CD4-positive, alpha-beta T cell treated with Interleukin-17A for 4 hours (primary cell): Measurements from ENCODE around the gene PKIG.

ENCODE experiments used
- DNase-seq: peaks from one replicate; pipeline ENCODE4 v3.0.0-alpha.2; 2020; ENCODE audit warnings: mixed read lengths

The PKIG gene

DNA sequence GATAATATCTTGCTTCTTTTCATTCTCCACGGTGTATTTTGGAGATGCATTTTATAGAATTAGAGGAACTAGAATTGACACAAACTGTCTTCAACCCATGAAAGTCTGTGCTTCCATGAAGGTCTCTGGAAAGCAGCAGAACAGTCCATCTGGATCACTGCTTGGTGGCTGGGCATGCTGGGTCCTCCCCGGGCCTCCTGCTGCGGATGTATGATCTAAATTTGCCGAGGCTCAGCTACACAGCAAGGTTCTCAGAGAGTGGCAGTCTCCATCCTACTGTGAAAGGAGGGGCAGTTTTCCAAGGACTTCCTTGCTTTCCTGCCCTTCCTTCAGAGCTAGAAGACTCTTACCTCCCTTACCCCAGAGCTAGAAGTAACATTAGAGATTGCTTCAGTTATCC, 15.1 kb downstream of the PKIG start:
- no peak for DNase-seq

DNA sequence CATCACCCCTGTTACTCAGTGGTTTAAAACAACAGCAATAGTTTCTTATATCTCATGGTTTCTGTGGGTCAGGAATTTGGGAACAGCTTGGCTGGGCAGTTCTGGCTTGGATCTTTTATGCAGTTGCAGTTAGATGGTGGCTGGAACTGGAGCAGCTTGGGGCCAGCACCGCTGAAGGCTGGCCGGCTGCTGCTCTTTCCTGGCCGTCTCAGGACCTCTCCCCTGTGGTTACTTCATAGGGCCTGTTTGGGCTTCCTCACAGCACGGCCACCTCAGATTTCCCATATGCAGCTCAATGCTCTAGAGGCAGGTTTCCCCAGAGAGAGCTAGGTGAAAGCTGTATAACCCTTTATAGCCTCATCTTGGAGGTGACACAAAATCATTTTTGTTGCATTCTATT, 15.6 kb downstream of the PKIG start:
- DNase-seq = no peak

DNA sequence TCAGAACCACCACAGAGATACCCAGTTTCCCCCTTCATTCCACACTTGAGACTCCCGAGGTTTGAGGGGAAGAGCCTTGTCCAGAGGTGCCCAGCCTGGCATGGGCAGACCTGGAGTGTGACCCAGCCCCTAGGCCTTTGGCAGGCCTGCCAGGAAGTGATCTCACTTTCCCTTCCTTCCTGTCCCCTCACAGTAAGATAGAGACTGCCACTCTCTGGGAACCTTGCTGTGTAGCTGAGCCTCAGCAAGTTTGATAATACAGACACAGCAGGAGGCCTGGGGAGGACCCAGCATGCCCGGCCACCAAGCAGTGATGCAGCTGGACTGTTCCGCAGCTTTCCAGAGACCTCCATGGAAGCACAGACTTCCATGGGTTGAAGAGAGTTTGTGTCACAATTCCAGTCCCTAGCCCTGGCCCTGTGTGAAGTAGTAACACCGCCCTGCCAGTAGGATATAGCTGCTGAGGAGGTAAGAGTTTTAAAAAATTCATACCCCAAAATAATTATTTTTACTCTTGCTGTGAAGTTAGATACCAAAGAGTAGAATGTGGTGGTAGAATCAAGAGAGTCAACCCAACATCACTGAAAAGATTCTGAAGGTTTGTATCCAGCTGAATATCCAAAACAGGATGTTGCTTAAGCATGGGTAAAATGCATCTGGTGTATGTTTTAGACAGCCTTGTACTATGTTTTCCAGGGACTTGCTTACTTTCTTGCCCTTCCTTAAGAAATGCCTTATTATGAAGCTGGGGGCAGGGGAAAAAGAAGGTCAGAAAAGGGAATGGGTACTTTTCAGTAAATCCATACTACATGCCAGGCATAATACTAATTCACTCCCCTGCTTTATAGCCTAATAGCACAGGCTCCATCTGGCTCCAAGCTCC, 16.3 kb downstream of the PKIG start:
- DNase-seq = peak; percentile 15

DNA sequence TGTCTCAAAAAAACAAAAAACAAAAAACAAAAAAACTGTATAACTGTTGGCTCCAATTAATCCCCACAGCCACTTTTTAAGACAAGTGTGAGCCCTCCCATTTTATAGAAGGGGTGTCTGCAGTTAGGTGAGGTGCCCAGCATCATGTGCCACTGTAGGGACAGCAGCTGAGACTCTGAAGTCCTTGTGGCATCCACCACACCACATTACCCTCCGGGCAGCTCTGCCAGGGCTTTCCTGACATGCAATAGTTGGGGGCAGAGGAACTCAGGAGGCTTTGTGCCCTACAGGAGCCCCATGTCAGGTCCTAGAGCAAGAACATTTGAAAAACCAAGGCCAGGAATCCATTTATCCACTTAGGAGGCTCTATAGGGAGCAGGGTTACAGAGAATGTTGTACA, 17.3 kb downstream of the PKIG start:
- no peak for DNase-seq

DNA sequence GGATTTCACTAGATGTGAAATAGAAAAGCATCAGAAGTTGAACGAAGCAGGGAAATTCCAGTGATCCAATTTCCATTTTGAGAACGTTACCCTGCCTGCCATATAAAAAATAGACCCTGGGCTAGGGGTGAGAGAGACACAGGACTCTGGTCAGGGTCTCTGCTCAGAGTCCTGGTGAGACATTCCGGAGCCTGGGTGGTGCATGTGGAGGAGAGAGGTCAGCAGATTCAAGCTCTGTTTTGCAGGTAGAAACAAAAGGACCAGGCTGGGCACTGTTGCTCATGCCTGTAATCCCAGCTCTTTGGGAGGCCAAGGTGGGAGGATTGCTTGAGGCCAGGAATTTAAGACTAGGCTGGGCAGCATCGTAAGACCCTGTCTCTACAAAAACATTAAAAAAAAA, 17.9 kb downstream of the PKIG start:
- DNase-seq = no peak

DNA sequence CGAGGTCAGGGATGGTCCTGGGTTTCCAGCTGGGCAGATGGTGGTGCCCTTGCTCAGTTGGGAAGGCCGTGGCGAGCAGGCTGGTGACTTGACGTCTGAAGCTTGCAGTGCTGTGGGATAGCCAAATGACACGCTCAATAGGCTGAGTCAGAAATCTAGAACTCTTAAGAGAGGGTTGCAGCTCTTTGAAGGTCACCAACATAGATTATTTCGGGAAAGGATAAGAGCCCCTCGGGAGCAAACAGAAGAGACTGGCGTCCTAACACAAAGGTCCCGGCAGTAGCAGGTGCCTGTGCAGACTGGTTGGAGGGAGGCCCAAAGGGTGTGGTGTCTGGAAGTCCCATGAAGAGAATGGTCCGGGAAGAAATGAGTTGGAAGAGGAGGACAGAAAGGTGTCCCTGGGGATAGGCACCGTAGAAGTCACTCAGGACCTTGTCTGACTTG, 18.4 kb downstream of the PKIG start:
- DNase-seq = no peak

DNA sequence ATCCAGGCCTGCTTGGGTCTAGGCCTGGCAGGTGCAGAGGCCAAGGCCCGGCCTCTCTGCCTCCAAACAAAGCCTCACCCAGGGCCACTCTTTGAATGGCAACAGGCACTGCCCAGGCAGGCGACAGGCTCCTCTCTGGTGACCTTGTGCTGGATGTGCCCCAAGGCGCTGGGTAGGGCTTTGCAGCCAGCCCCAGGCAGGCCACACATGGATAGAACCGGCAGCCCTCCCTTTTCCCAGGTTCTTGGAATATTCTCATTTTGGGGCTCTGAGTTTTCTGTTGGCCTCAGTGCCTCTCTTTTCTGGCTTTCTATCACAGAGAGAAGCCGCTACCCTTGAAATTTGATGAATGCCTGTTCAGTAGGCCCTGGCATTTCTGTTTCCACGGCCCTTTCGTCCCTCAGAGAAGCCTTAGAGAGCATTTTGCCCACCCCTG, 18.9 kb downstream of the PKIG start:
- DNase-seq = no peak

DNA sequence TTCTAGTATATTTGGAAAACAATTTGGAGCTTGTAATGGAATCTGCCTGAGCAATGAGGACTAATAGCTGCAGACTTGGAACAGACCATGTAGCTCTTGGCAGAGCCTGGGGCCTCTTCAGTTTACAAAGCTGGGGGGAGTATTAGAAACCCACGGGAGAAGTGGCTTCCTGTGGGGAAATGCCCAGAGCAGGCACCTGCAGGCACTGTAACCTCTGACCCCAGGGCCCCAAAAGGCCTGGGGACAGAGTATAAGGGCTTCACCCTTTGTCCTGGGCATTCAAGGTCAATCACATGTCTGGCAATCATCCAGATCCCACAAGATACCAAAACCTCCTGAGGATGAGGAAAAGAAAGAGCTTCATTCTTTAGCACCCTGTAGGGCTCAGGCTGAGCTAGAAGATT, 19.4 kb downstream of the PKIG start:
- no peak for DNase-seq

DNA sequence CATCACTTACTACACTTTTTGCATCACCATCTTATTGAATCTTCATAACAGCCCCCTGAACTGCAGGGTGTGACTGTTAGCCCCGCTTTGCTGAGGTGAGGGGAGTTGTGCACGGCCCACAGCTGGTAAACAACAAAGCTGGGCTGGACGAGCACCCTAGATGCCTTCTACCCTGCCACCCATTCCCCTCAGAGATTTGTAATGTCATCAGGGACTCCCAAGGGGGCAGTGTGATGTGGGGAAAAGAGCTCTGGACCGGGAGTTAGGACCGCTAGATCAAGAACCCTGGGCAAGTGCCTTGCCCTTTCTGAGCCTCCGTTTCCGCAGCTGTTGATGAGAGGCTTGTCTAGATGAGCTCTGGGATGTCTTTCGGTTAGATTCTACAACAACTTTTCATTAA, 20.9 kb downstream of the PKIG start:
- no peak for DNase-seq

DNA sequence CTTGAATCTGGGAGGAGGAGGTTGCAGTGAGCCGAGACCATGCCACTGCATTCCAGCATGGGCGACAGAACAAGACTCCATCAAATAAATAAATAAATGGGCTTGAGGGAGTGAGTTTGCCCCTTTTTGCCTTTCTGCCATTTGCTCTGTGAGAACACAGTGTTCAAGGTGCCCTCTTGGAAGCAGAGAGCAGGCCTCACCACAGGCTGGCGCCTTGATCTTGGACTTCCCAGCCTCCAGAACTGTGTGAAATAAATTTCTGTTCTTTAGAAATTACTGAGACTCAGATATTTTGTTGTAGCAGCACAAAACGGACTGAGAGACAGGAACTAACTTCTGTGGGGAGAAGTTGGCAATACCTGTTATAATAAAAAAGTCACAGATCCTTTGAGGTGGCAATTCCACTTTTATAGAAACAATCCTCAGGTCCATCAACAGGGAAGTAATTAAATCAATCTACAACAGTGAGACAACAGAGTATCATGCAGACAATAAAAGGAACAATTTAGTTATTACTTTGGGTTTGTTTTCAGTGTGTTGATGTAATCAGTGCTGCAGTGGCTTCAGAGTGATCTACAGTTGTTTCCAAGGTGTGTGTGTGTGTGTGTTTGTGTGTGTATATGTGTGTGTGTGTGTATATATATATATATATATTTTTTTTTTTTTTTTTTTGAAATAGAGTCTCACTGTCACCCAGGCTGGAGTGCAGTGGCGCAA, 24.5 kb downstream of the PKIG start:
- no peak for DNase-seq

DNA sequence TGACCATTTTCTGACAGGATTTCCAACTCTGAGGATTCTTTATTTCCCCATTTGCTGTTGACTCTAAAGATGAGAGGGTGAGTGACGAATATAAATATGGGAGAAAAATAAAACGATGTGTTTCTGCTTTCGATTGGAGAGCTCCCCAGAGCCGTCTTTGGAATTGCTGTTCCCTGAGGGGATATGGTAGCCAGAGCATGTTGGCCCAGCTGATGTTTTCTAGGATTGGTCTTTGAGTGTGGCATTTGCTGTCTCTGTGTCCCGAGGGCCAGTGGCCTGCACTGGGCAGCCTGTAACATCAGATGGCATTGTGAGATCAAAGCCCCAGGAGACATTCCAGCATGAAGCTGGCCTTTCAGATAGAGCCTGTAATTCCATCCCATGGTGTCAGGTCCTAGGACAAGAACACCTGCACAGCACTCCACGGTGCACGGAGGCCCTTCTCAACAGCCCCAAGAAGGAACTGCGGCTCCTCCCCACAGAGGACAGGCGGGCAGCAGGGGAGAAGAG, 26.7 kb downstream of the PKIG start:
- DNase-seq = no peak

DNA sequence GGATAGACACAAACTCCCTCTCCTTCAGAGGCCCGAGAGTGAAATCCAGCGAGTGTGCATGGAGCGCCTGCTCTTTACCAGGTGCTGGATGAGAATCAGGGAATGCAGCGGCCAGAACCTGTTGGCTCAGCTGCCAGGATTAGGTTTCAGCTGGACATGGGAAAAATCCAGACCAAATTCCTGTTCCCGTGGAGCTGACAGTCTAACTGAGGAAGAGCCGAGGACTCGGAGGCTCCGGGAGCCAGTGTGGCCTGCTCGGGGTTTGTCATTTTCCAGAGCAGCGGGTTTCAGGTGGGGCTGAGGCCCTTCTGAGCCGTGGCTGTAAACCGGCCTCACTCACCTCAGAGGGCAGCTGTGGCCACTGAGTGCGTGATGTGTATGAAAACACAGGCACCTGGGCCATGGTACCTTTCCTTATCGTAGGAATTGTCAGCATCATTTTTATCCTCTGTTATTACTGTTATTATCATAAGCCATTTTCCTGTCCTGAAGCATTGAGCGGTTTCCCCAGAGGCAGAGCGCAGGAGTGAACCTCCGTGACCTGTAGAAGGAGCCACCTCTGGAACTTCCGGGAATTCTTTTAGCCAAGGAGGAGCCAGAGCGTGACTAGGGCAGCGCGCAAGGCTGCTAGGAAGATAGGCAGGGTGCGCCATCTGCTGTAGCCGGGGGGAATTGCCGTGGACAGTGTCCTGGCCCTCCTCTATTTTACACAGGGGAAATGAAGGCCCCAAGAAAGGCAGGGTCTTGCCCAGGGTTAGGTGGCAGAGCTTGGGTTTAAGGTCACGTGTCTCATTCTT, 27.3 kb downstream of the PKIG start:
- DNase-seq = peak; percentile 89

DNA sequence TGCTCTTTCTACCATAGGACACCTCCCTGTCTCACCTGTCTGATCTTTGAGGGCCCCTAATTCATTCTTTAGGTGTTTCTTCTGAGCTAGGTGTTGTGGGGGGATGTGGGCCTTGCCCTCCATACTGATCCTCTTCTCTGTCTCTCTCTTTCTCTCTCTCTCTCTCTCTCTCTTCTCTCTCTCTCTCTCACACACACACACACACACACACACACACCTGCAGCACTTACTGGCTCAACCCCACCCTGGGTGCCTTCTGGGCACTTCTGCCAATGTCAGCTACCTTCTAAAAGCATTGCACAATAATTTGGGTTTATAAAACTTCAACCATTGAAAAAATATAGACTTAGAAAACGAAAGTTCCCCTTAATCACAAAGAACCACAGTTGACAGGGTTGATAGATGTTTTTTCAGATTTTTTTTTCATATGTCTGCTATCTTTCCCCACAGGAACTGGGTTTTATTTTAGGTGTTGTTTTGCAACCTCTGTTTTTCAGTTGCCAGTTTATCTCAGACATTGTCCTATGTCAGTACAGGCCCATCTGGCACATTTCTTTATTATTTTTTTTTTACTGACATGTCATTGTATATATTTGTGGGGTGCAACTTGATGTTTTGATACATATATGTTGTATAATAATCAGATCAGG, 28.1 kb downstream of the PKIG start:
- DNase-seq = peak; percentile 49

DNA sequence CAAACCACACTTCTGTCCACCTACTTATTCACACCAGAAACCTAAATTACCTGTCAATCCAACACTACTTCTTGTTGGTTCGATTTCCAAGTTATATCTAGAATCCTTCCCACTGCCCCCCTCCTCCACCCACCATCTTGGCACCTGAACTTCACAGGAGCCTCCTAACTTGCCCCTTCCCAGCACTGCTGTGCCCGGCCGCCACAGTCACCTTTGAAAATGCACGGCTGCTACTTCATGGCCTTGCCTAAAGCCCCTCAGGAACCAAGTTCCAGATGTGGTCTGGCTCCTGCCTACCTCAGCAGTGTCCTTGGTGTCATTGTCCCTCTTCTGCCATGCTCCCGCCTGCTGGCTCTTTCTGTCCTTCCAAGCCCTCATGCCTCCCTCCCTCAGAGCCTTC, 31.2 kb downstream of the PKIG start:
- DNase-seq = no peak

DNA sequence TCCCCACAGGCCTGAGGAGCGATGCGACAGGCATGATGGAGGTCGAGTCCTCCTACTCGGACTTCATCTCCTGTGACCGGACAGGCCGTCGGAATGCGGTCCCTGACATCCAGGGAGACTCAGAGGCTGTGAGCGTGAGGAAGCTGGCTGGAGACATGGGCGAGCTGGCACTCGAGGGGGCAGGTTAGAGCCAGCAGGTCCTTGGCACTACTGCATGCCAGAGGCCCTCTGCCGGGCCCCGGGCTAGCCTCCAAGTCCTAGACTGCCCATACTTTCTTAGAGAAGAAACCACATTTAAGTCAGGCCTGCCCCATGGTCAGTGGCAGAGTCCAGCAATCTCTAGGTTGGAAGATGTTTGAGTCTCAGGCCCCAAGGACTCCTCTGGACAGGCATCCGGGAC, 32.1 kb downstream of the PKIG start:
- no peak for DNase-seq

DNA sequence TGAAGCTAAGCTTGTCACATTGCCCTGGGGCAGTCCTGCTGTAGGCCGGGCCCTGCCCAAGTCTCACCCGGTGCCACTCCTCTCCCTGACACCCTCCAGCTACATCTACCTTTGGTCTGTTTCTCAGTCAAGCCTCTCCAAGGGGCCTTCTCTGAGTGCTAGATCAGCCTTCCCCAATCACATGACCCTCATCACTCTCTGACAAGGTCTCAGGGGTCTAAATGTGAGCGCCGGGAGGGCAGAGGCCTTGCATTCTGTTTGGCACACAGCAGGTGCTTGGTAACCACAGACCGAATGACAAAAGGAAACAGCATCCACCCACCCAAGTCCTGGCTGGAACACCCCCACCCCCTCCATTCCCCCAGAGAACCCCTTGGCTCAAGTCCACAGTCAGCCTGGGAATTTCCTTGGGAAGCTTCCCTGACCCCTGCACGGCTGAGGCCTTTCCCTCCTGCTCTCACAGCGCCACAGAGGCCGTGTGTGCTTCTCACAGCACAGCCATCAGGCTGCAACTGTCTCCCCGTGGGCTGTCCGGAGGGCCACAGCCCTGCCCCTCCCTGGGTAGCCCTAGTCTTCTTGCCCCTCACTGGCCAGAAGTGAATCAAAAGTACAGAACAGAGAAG, 32.9 kb downstream of the PKIG start:
- peak; percentile 40 for DNase-seq

DNA sequence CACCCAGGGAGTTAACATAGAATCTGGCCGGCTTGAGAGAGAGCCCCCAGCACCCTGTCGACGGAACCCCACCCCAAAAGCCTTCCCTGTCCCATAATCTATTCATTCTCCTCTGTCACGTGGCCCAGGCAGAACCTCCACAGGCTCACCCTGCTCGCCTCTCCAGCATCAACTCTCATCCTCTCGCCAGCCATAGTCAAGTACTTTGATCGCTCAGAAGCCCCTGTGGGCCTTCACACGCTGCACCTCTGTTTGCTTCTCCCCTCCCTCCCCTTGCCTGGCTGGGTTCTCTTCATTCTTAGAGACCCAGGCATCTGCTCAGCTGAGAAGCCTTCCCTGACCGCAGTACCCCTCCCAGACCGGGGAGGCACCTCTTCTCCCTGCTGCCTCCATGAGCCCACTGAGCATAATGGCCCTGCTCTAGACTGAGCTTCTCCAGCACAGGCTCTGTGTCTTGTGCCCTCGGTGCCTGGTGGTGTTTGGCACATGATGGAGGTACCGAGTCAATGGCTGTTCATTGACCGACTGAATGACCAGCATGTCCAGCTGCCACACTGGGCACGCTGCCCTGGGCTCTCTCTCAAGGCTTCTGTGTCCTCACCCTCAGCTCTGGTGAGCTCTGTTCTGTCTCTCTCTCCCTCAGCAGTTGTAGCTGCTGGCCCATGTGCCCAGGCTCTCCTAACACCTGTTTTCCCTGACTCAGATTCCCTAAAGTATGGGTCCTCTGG, 33.7 kb downstream of the PKIG start:
- peak; percentile 18 for DNase-seq

DNA sequence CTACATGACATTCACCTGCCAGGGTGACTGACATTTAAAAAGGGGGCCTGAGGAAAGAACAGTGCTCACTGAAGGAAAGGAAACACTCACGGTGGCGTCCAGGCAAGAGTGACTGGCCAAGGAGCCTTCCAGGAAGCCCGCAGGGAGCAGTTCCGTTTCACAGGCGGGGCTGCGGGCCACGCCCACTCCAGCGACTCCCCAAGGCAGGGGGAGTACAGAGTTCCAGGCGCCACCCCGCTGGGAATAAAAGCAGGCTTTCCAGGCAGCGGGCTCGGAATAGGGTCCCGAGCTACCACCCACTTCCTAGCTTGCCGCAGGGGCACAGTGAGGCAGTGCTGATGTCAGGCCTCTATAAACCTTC, 34.2 kb downstream of the PKIG start:
- no peak for DNase-seq

DNA sequence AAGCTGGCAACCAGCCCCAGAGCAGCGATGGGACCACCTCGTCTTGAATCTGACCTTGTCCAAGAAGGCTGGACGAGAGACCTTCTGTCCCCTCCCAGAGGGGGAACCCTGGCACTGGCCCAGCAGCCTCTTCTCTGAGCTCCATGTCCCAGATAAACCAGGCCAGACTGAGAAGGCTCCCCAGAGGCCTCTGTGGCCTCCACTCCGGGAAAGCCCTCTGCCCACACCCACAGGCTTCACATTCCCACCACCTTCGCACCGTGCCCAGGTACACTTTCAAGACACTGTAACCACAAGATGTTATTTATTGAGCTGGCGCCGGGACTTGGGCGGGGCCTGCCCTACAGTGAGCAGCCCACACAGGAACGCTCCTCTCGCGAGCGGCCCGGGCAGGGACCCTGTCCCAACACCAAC, 35.9 kb downstream of the PKIG start:
- peak; percentile 74 for DNase-seq

DNA sequence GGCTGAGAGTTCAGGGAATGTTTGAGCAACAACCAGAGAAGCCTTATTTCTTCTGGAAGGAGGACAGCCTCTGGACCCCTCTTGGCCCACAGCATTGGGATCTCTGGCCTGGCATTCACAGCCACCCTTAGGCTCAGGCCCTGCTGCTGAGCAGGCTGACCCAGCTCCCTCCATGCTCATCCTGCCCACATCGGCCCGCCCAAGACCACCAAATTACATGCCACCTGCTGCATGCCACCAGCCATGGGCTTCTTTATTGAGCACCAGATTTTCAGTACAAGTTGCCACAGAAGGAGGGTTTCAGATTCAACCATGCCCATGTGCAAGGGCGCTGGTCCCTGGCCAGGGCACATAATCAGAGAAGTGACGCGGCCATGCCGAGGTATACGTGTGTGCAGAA, 36.9 kb downstream of the PKIG start:
- no peak for DNase-seq

DNA sequence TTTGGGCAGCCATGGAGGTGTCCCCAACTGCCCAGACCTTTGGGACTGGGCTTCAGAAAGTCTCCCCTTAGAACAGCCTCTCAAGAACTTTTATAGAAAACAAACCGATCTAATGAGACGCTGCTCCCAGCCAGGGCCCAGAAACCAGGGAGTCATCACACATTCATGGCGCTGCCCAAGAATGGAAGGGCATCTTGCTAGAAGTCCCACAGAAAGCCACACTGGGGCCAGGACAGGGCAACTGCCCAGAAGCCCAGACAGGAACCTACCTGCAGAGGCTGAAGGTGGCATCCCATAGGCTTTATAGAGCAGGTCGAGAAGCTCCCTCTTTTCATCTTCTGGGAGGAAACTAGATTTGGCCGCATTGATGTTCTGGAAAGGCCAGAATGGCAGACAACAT, 37.7 kb downstream of the PKIG start:
- DNase-seq = no peak

DNA sequence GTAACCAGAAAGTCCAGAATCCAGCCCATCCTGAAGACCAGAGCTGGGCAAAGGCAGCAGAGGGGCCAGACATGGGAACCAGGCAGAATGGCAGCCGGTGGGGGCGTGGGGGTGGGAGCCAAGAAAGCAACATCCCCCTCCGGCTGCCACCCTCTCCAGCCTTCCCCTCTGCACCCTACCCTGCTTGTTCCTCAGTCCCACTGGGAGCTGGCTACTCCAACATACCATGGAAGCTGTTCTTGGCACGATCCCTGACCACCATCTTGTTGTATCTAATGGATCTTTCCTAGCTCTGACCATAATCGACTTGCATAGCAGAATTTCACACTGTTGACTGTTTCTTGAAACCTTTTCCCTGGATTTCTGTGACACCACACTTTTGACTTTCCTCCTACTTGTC, 38.9 kb downstream of the PKIG start:
- DNase-seq = no peak
